Suprapubic skin (tissue), 2 donors: ENCODE measurements around the gene TAF1D.

Source experiments
- EP300 ChIP-seq: sonication (generic); formaldehyde crosslinking; IDR thresholded peaks from one replicate; pipeline ENCODE4 v1.6.1; 2017; ENCODE audit warnings: antibody characterized with exemption
- POLR2A ChIP-seq, 2 donors: fragments of 450-650 bp; IDR thresholded peaks; one replicate each; pipeline ENCODE4 v1.6.1; 2017; ENCODE audit warnings: antibody characterized with exemption in 2 of 2, mild to moderate bottlenecking in 2 of 2, moderate library complexity in 2 of 2

DNA sequence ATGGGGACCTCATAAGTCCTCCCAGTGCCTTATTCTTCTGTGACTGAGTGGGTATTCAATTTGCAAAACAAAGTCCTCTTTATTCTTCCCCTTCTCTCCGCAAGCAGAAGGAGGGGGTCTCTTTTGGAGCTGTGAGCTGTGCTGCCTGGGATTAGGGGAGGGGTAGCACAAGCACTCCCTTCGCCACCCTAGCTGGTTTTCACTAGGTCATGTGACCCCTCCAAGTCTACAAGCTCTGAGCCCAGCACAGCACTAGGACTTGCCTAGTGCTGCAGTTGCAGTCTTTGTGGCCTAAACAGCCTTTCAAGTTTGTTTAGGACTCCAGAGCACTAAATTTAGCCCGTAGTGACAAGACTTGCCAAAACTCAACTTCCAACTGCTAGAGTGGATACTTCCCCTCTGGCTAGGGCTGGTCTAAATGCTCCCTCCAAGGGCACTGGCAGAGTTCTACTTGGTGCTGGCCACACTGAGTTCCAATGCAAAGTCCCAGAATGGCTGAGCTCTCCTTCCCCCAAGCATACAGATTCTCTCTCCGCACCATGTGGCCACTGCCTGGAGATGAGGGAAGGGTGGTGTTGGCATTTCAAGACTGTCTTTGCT lies 25.4 kb downstream of the TAF1D start:
- no peak for TF ChIP-seq POLR2A (IDR thresholded peaks at IDR 0.05)
- no peak for TF ChIP-seq EP300
